Loucy (cell line): ENCODE results near the gene CACNA1C.

Experiments used
- H2AFZ ChIP-seq: fragments of 200-600 bp; sonication (generic); 2 replicates; pipeline ENCODE4 v1.6.0; 2016; ENCODE audit warnings: antibody characterized with exemption, mild to moderate bottlenecking, low read length, moderate library complexity
- H3F3A ChIP-seq: fragments of 200-600 bp; 2 replicates; pipeline ENCODE4 v1.6.0; 2016; ENCODE audit warnings: antibody characterized with exemption, low read depth, mild to moderate bottlenecking
- H3K27me3 ChIP-seq: fragments of 200-600 bp; sonication (generic); 2 replicates; pipeline ENCODE4 v1.6.1; 2014; ENCODE audit warnings: low read length, mild to moderate bottlenecking; ENCODE audit not compliant: insufficient read depth, poor library complexity, severe bottlenecking
- H3K36me3 ChIP-seq: fragments of 200-600 bp; sonication (generic); 2 replicates; pipeline ENCODE4 v1.6.1; 2016; ENCODE audit warnings: low read length; ENCODE audit not compliant: insufficient read depth
- H3K4me1 ChIP-seq: fragments of 200-600 bp; sonication (generic); 2 replicates; pipeline ENCODE4 v1.5.1; 2014; ENCODE audit warnings: low read length, mild to moderate bottlenecking; ENCODE audit not compliant: insufficient read depth, poor library complexity, severe bottlenecking
- H3K4me2 ChIP-seq: fragments of 200-600 bp; sonication (generic); 2 replicates; pipeline ENCODE4 v1.6.0; 2014; ENCODE audit warnings: antibody characterized with exemption, low read length, low read depth, mild to moderate bottlenecking; ENCODE audit not compliant: poor library complexity, severe bottlenecking
- H3K4me3 ChIP-seq: fragments of 200-600 bp; sonication (generic); 2 replicates; pipeline ENCODE4 v1.5.1; 2014; ENCODE audit warnings: low read length, mild to moderate bottlenecking, mixed read lengths; ENCODE audit not compliant: poor library complexity, severe bottlenecking
- H3K79me2 ChIP-seq: fragments of 200-600 bp; sonication (generic); 2 replicates; pipeline ENCODE4 v1.6.1; 2014; ENCODE audit warnings: low read length; ENCODE audit not compliant: insufficient read depth
- H3K9ac ChIP-seq: fragments of 200-600 bp; sonication (generic); 2 replicates; pipeline ENCODE4 v1.6.0; 2014; ENCODE audit warnings: mild to moderate bottlenecking, low read depth, low read length, moderate library complexity; ENCODE audit not compliant: poor library complexity, severe bottlenecking
- H3K9me2 ChIP-seq: fragments of 200-600 bp; sonication (generic); replicated peaks from 2 replicates; pipeline ENCODE4 v1.6.1; 2016; ENCODE audit warnings: low read depth, low read length, mixed read lengths
- H3K9me3 ChIP-seq: fragments of 200-600 bp; sonication (generic); 2 replicates; pipeline ENCODE4 v1.6.1; 2014; ENCODE audit warnings: mild to moderate bottlenecking, antibody characterized with exemption, low read length, low read depth; ENCODE audit not compliant: insufficient read depth
- H4K20me1 ChIP-seq: fragments of 200-600 bp; sonication (generic); 2 replicates; pipeline ENCODE4 v1.6.0; 2014; ENCODE audit warnings: antibody characterized with exemption, low read length, mild to moderate bottlenecking; ENCODE audit not compliant: insufficient read depth, poor library complexity, severe bottlenecking
- EZH2phosphoT487 ChIP-seq: fragments of 200-600 bp; IDR thresholded peaks from 2 replicates; pipeline ENCODE4 v1.6.1; 2018; ENCODE audit warnings: antibody characterized with exemption, mild to moderate bottlenecking, moderate library complexity, borderline replicate concordance
- TF ChIP-seq, protein P1 (sequence below): fragments of 200-600 bp; sonication (generic); conservative IDR thresholded peaks from 2 replicates; pipeline ENCODE4 v1.5.1; 2014; ENCODE audit warnings: mild to moderate bottlenecking, antibody characterized with exemption, low read length

Gene CACNA1C

DNA sequence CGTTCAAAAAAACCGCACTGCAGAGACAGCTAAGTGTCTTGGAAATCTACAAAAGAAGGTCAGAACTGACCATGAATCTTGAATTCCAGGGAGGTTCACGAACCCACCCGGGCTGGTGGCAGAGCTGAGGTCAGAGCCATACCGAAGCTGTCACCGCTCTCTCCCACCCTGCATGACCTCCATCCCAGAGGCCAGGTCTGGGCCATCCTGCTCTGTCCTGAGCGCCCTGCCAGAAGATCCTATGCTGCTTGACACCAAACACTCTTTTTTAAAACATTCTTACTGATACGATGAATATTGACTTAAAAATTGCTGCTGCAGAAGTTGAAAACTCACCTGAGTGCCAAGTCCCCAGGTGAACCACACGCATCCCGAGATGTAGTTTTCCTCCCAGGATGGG, 412.9 kb downstream of the CACNA1C start:
- no peak overlapping the region for H2AFZ ChIP-seq
- H3K4me1 ChIP-seq: no peaks in the 10 kb centered on the region
- TF ChIP-seq, protein P1, sequence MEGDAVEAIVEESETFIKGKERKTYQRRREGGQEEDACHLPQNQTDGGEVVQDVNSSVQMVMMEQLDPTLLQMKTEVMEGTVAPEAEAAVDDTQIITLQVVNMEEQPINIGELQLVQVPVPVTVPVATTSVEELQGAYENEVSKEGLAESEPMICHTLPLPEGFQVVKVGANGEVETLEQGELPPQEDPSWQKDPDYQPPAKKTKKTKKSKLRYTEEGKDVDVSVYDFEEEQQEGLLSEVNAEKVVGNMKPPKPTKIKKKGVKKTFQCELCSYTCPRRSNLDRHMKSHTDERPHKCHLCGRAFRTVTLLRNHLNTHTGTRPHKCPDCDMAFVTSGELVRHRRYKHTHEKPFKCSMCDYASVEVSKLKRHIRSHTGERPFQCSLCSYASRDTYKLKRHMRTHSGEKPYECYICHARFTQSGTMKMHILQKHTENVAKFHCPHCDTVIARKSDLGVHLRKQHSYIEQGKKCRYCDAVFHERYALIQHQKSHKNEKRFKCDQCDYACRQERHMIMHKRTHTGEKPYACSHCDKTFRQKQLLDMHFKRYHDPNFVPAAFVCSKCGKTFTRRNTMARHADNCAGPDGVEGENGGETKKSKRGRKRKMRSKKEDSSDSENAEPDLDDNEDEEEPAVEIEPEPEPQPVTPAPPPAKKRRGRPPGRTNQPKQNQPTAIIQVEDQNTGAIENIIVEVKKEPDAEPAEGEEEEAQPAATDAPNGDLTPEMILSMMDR: no peak
- no peak for TF ChIP-seq EZH2phosphoT487
- no peaks in the 10 kb centered on the region for H4K20me1 ChIP-seq
- no peak overlapping the region for H3K4me3 ChIP-seq
- no peaks in the 10 kb centered on the region for H3K79me2 ChIP-seq
- H3K9me2 ChIP-seq: no peaks in the 10 kb centered on the region
- no peaks in the 10 kb centered on the region for H3F3A ChIP-seq
- H3K27me3 ChIP-seq: no peaks in the 10 kb centered on the region
- no peaks in the 10 kb centered on the region for H3K9me3 ChIP-seq
- H3K36me3 ChIP-seq: no peaks in the 10 kb centered on the region
- no peak overlapping the region for H3K4me2 ChIP-seq
- no peak overlapping the region for H3K9ac ChIP-seq

DNA sequence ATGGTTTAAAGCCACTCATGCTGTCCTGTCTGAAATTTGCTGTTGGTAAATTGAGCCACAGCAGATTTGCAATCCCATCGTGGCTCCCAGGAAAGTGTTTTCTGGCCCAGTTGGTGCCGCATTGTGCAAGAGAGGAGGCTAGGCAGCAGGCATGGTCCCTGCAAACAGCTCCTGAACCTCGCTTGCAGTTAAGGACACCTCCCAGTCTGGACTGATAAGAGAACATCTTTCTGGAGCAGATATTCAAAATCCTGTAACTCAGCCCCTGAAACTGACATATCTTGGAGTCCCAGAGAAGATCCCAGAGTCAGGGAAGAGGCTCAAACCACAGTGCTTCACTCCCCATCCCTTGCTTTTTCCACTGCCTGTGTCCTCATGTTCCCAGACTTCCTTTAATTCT, 413.4 kb downstream of the CACNA1C start:
- TF ChIP-seq, protein P1: no peak
- no peak for TF ChIP-seq EZH2phosphoT487
- H4K20me1 ChIP-seq: no peaks in the 10 kb centered on the region
- no peaks in the 10 kb centered on the region for H3K27me3 ChIP-seq
- H3K9me3 ChIP-seq: no peaks in the 10 kb centered on the region
- no peak overlapping the region for H3K4me2 ChIP-seq
- H3F3A ChIP-seq: no peaks in the 10 kb centered on the region
- no peaks in the 10 kb centered on the region for H3K4me1 ChIP-seq
- H3K9me2 ChIP-seq: no peaks in the 10 kb centered on the region
- H2AFZ ChIP-seq: no peak overlapping the region
- H3K36me3 ChIP-seq: no peaks in the 10 kb centered on the region
- no peak overlapping the region for H3K9ac ChIP-seq
- H3K79me2 ChIP-seq: no peaks in the 10 kb centered on the region
- no peak overlapping the region for H3K4me3 ChIP-seq

DNA sequence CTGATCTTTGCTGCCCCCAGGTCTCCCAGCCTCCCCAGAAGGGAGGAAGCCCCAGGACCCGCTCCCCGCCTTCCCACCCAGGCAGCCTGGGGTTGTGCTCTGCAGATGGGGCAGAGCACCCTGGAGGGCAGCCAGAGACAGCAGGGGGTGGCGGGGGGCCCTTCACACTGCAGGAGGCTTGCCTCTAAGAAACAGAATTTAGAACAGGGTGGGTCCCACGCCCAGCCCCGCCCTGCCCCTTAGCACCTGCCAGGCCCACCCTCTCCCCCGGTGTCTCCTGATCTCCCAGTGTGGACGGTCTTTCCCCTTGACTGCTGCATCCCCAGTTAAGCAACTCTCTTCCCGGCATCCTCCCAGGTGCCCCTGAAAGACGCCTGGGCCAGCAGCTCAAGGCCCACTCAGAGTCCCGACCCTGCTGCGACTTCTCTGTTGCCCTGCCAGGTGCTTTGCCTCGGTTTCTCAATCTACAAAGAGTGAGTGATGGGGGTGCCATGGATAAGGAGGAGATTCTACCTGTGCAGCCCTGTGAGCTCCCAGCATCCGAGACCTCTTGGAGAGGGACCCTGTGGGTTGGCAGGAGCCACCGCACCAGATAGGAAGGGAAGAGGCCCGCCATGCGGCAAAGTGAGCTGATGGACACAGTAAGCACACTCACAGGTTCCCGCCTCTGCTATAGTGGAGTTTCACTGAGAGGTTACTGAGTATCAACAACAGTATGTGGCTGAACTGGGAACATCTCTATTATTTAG, 414.8 kb downstream of the CACNA1C start:
- Histone ChIP-seq H2AFZ (no peak overlapping the region), H3K4me2 (no peak overlapping the region), H3F3A (no peaks in the 10 kb centered on the region), H3K9me2 (no peaks in the 10 kb centered on the region), H3K27me3 (no peaks in the 10 kb centered on the region), H3K9me3 (no peaks in the 10 kb centered on the region), H4K20me1 (no peaks in the 10 kb centered on the region), H3K36me3 (no peaks in the 10 kb centered on the region), H3K4me3 (no peak overlapping the region), H3K9ac (no peak overlapping the region), H3K4me1 (no peaks in the 10 kb centered on the region), H3K79me2 (no peaks in the 10 kb centered on the region)
- TF ChIP-seq EZH2phosphoT487: no peak
- TF ChIP-seq, protein P1: no peak
